ENCODE results near the gene TEAD4.

- TF ChIP-seq CTCF (IDR thresholded peaks at IDR 0.05) (no peak), POLR2A (IDR thresholded peaks at IDR 0.05) (no peak)
These were observed 125.5 kb downstream of the TEAD4 start for GRCh38 chr12:3084742-3085141.
